ENCODE results near the gene TLK1. TPM values are rescaled to one million over a fixed set of nuclear protein-coding genes. Genes with fewer than 3 reads are reported as not detected.

TLK1 gene
- total and polyA plus RNA-seq, 9 of the 15 experiments (the other 6 are each of a cell fraction or from before 2014, with no cell fraction given) = 20.2 to 101 (median 40.5) TPM

DNA sequence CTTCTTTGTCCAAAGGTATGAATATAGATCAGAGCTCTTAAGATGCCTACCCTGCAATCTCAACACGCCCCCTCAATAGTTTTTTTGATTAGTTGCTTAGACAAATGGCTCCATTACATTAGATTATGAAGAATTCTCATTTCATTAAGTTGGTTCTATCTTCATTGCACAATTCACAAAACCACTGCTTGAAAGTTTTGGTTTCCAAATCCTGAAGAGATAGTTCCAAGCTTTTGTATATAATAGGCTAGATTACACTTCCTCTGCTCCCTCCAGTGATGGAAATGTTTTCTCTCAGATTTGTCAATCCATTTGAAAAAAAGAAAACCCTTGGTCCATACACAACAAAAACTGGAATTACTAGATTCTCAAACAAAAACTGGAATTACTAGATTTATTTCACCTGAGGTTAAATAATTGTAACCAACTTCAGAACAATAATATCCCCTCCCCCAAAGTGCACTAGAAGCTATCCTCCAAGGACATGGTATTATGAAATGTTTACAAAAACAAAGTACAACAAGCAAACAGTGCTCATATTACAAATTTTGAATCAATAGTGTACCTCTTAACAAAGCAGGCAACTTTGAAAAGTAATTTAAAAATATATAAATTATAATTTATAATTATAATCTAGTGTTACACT lies 6.8 kb upstream of the TLK1 start:
- Histone ChIP-seq H3K9ac (ENCODE audit: insufficient read depth in 1 of 2, low read depth in 2 of 2, low read length in 2 of 2) (no peak overlapping the region), H3K4me3 (no peak overlapping the region), H3K9me1 (ENCODE audit: control insufficient read depth, insufficient read depth, low read length) (no peaks in the 10 kb centered on the region), H3K4me1 (replicated peaks in 1 of 2; ENCODE audit: control insufficient read depth in 2 of 2, insufficient read depth in 2 of 2, low read length in 2 of 2) (peaks cover 5 to 12% of the 10 kb centered on the region in 2 experiments), H3K27me3 (ENCODE audit: control insufficient read depth in 2 of 2, insufficient read depth in 2 of 2, low read length in 2 of 2) (no peaks in the 10 kb centered on the region), H2AFZ (ENCODE audit: low read depth, low read length) (peak overlapping the region; percentile 30; the same call in 1 of the 2 replicates), H3K4me2 (ENCODE audit: insufficient read depth, low read length) (no peak overlapping the region), H4K20me1 (replicated peaks; ENCODE audit: control insufficient read depth, insufficient read depth, low read length) (no peaks in the 10 kb centered on the region), H3K27ac (ENCODE audit: extremely low read depth, low read depth, low read length) (no peak overlapping the region), H3K79me2 (ENCODE audit: control insufficient read depth, insufficient read depth, low read length) (no peaks in the 10 kb centered on the region), H3K36me3 (ENCODE audit: control insufficient read depth, insufficient read depth, low read length) (no peaks in the 10 kb centered on the region), H3K9me3 (replicated peaks; ENCODE audit: control insufficient read depth, insufficient read depth, low read depth, low read length) (no peaks in the 10 kb centered on the region)
- DNase-seq (ENCODE audit: extremely low read depth in 1 of 4, low spot score in 3 of 4) = no peak
- 26% methylated on average over 1 of the region's 1 CpG for WGBS (ENCODE audit: insufficient coverage, low coverage, missing lambda C conversion rate)
- no peak for ATAC-seq
- in situ Hi-C loops (cut with MboI) (no loop called here), intact Hi-C loops (cut with micrococcal nuclease) (no loop called here)
- POLR2A ChIA-PET = interaction anchor here (0.5 to 1.8 kb wide), 2 partner anchors 7 to 8 kb away, joined by 3 to 4 read pairs; no protein-coding TSS in a partner anchor
- no TSS peak for BruUV-seq (replicated peaks)
- CTCF ChIA-PET (ENCODE audit: low intra/inter-chr PET ratio) = no interaction called here
- FAIRE-seq = no peak
- TF ChIP-seq PTBP1 (IDR thresholded peaks at IDR 0.05; ENCODE audit: low read depth, low read length) (no peak), CEBPB (tag; IDR thresholded peaks at IDR 0.05) (peak; percentile 58), CEBPG (CRISPR knock-in tag; IDR thresholded peaks at IDR 0.05) (no peak), CEBPG (tag; conservative IDR thresholded peaks at IDR 0.05 in 1 of 2, IDR thresholded peaks at IDR 0.05 in 1 of 2) (0 out of 4 replicates have a peak, but pooled peaks of 1 of the 2 experiments have one; percentile 43)

DNA sequence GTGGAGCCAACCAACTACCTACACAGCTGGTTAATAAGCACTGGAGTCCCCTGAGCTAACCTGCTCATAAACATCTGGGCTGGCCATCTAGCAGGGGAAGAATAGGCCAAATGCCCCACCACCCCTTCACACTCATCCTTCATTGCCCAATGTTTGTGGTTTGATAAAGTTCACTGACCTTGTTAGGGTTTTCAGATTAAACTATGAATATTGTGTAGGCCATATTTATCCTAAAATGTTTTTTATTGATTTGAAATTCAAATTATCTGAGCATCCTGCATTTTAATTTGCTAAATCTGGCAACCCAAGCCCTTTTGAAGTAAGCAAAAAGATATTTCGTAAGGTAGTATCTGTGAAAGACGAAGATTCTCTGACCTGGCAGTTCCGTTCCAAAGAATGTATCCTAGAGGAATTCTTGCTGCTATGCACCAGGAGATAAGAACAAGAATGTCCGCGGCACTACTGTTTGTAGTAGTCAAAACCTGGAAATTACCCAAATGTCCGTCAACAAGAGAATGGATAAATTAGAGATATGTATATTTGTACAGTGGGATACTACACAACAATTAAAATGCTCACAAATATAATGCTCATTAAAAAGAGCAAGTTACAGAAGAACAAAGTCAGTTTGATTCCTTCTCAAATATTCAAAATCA lies 5.8 kb upstream of the TLK1 start:
- DNase-seq (ENCODE audit: extremely low read depth in 1 of 4, low spot score in 3 of 4) (no peak), FAIRE-seq (no peak), ATAC-seq (no peak)
- Histone ChIP-seq H3K4me1 (replicated peaks in 1 of 2; ENCODE audit: control insufficient read depth in 2 of 2, insufficient read depth in 2 of 2, low read length in 2 of 2) (peaks cover 10 to 19% of the 10 kb centered on the region in 2 experiments), H3K9ac (ENCODE audit: insufficient read depth in 1 of 2, low read depth in 2 of 2, low read length in 2 of 2) (no peak overlapping the region), H3K4me3 (no peak overlapping the region), H3K36me3 (ENCODE audit: control insufficient read depth, insufficient read depth, low read length) (no peaks in the 10 kb centered on the region), H3K79me2 (ENCODE audit: control insufficient read depth, insufficient read depth, low read length) (no peaks in the 10 kb centered on the region), H4K20me1 (replicated peaks; ENCODE audit: control insufficient read depth, insufficient read depth, low read length) (no peaks in the 10 kb centered on the region), H3K9me1 (ENCODE audit: control insufficient read depth, insufficient read depth, low read length) (no peaks in the 10 kb centered on the region), H3K27me3 (ENCODE audit: control insufficient read depth in 2 of 2, insufficient read depth in 2 of 2, low read length in 2 of 2) (no peaks in the 10 kb centered on the region), H3K9me3 (replicated peaks; ENCODE audit: control insufficient read depth, insufficient read depth, low read depth, low read length) (no peaks in the 10 kb centered on the region), H3K4me2 (ENCODE audit: insufficient read depth, low read length) (no peak overlapping the region), H2AFZ (ENCODE audit: low read depth, low read length) (peak overlapping the region; percentile 30; the same call in 1 of the 2 replicates), H3K27ac (ENCODE audit: extremely low read depth, low read depth, low read length) (no peak overlapping the region)
- no peak for TF ChIP-seq EGR1 (conservative IDR thresholded peaks at IDR 0.05)
- no peak for TF ChIP-seq RB1 (IDR thresholded peaks at IDR 0.05; ENCODE audit: low read depth)
- TF ChIP-seq SMARCE1 (IDR thresholded peaks at IDR 0.05) = no peak
- no peak for TF ChIP-seq MAZ (CRISPR knock-in tag; conservative IDR thresholded peaks at IDR 0.05 in 1 of 2, IDR thresholded peaks at IDR 0.05 in 1 of 2)
- no peak for TF ChIP-seq SOX6 (IDR thresholded peaks at IDR 0.05)
- TF ChIP-seq HSF4 (CRISPR knock-in tag; IDR thresholded peaks at IDR 0.05; ENCODE audit: borderline replicate concordance) = no peak
- BruUV-seq (replicated peaks) = no TSS peak
- WGBS (ENCODE audit: insufficient coverage, low coverage, missing lambda C conversion rate) = 60% methylated on average over 6 of the region's 6 CpGs
- CTCF ChIA-PET (ENCODE audit: low intra/inter-chr PET ratio) = no interaction called here
- in situ Hi-C loops (cut with MboI) (no loop called here), intact Hi-C loops (cut with micrococcal nuclease) (no loop called here)
- POLR2A ChIA-PET = interaction anchor here (11.4 kb wide), 1 partner anchor 11 kb away, joined by 118 read pairs; no protein-coding TSS in a partner anchor

Measured in K562 (cell line).